HG03565 (cell line): ENCODE results near the gene TMEM253.
A peak's percentile ranks its signal among the peaks of the same experiment; 100 is the strongest.

Experiments used
- ATAC-seq: cut with Tn5 transposase; IDR thresholded peaks from one replicate; pipeline ENCODE4 v1.9.1; 2021; ENCODE audit warnings: mild to moderate bottlenecking, moderate library complexity; ENCODE audit not compliant: unreplicated experiment

Gene TMEM253

GRCh38 chr14:21089877-21090193 lies 11.0 kb upstream of the TMEM253 start:
- ATAC-seq: no peak

GRCh38 chr14:21090194-21090939 lies 10.5 kb upstream of the TMEM253 start:
- ATAC-seq: no peak

- no peak for ATAC-seq
Observed at GRCh38 chr14:21090940-21091663, 9.8 kb upstream of the TMEM253 start.

- no peak for ATAC-seq
Observed at GRCh38 chr14:21091821-21092272, 9.0 kb upstream of the TMEM253 start.

GRCh38 chr14:21092273-21093011 lies 8.4 kb upstream of the TMEM253 start:
- ATAC-seq: peak; percentile 78

GRCh38 chr14:21093018-21093417 lies 7.8 kb upstream of the TMEM253 start:
- no peak for ATAC-seq

- ATAC-seq: no peak
Observed at GRCh38 chr14:21093769-21094681, 6.8 kb upstream of the TMEM253 start.

- ATAC-seq: no peak
Observed at GRCh38 chr14:21095430-21096205, 5.2 kb upstream of the TMEM253 start.

- ATAC-seq: no peak
Observed at GRCh38 chr14:21096438-21096837, 4.4 kb upstream of the TMEM253 start.

GRCh38 chr14:21096978-21097635 lies 3.8 kb upstream of the TMEM253 start:
- no peak for ATAC-seq

- ATAC-seq: no peak
Observed at GRCh38 chr14:21097636-21098075, 3.2 kb upstream of the TMEM253 start.

- no peak for ATAC-seq
Observed at GRCh38 chr14:21098076-21098891, 2.6 kb upstream of the TMEM253 start, which contains the start of gene ZNF219. Gene ZNF219 (minus strand): TSS chr14:21098655. CDS start chr14:21093591, 5,064 bp downstream.

GRCh38 chr14:21098892-21099595 lies 1.8 kb upstream of the TMEM253 start:
- ATAC-seq: no peak

GRCh38 chr14:21099596-21099985 lies 1.3 kb upstream of the TMEM253 start:
- ATAC-seq: no peak

- no peak for ATAC-seq
Observed at GRCh38 chr14:21101802-21102413, 1.0 kb downstream of the TMEM253 start.

- no peak for ATAC-seq
Observed at GRCh38 chr14:21102521-21103410, 1.9 kb downstream of the TMEM253 start.

- ATAC-seq: no peak
Observed at GRCh38 chr14:21103411-21103709, 2.5 kb downstream of the TMEM253 start.
